Lower leg skin (tissue), 3 donors: Measurements from ENCODE around the gene GNPAT.

Experiments
- CTCF ChIP-seq, 3 donors: fragments of 450-650 bp; IDR thresholded peaks; one replicate each; pipeline ENCODE4 v1.5.1; 2016; ENCODE audit warnings: antibody characterized with exemption in 3 of 3, mild to moderate bottlenecking in 3 of 3, moderate library complexity in 2 of 3
- POLR2A ChIP-seq, 2 donors: fragments of 450-650 bp; IDR thresholded peaks; one replicate each; pipeline ENCODE4 v1.6.1; 2016 to 2017; ENCODE audit warnings: antibody characterized with exemption in 2 of 2, mild to moderate bottlenecking in 1 of 2, moderate library complexity in 1 of 2

- no peak for TF ChIP-seq POLR2A (IDR thresholded peaks at IDR 0.05)
- TF ChIP-seq CTCF (IDR thresholded peaks at IDR 0.05), result no peak
Observed at GRCh38 chr1:231209531-231209930, 31.5 kb upstream of the GNPAT start.
